Measurements from ENCODE around the gene SHROOM2.
"Not testable (repeated sequence)": the region's sequence is repeated elsewhere in the genome, so short reads cannot be mapped to it uniquely, and the experiment has no call there.

The SHROOM2 gene

GRCh38 chrX:9781941-9782340 lies 4.3 kb upstream of the SHROOM2 start:
- no peak for DNase-seq (ENCODE audit: low spot score)

GRCh38 chrX:9784332-9784731 lies 1.9 kb upstream of the SHROOM2 start:
- DNase-seq (ENCODE audit: low spot score), result no peak

- DNase-seq (ENCODE audit: low spot score), result no peak
Measured at GRCh38 chrX:9785254-9785943, 830 bp upstream of the SHROOM2 start.

GRCh38 chrX:9786798-9787635 lies 788 bp downstream of the SHROOM2 start:
- no peak for DNase-seq (ENCODE audit: low spot score)

- no peak for DNase-seq (ENCODE audit: low spot score)
Measured at GRCh38 chrX:9788911-9789310, 2.7 kb downstream of the SHROOM2 start.

GRCh38 chrX:9789555-9789954 lies 3.3 kb downstream of the SHROOM2 start:
- no peak for DNase-seq (ENCODE audit: low spot score)

GRCh38 chrX:9790866-9791265 lies 4.6 kb downstream of the SHROOM2 start:
- no peak for DNase-seq (ENCODE audit: low spot score)

GRCh38 chrX:9794495-9794894 lies 8.3 kb downstream of the SHROOM2 start:
- no peak for DNase-seq (ENCODE audit: low spot score)

GRCh38 chrX:9797384-9798360 lies 11.4 kb downstream of the SHROOM2 start:
- no peak for DNase-seq (ENCODE audit: low spot score)

- DNase-seq (ENCODE audit: low spot score), result no peak
Measured at GRCh38 chrX:9802737-9803136, 16.5 kb downstream of the SHROOM2 start.

GRCh38 chrX:9804444-9804843 lies 18.2 kb downstream of the SHROOM2 start:
- no peak for DNase-seq (ENCODE audit: low spot score)

GRCh38 chrX:9805956-9806355 lies 19.7 kb downstream of the SHROOM2 start:
- no peak for DNase-seq (ENCODE audit: low spot score)

- no peak for DNase-seq (ENCODE audit: low spot score)
Measured at GRCh38 chrX:9807355-9808182, 21.3 kb downstream of the SHROOM2 start.

- DNase-seq (ENCODE audit: low spot score), result not testable (repeated sequence)
Measured at GRCh38 chrX:9809876-9810275, 23.6 kb downstream of the SHROOM2 start.

- not testable (repeated sequence) for DNase-seq (ENCODE audit: low spot score)
Measured at GRCh38 chrX:9811086-9811485, 24.9 kb downstream of the SHROOM2 start.

GRCh38 chrX:9816084-9816700 lies 30.0 kb downstream of the SHROOM2 start:
- no peak for DNase-seq (ENCODE audit: low spot score)

- DNase-seq (ENCODE audit: low spot score), result no peak
Measured at GRCh38 chrX:9821572-9821971, 35.3 kb downstream of the SHROOM2 start.

GRCh38 chrX:9824554-9824953 lies 38.3 kb downstream of the SHROOM2 start:
- no peak for DNase-seq (ENCODE audit: low spot score)

GRCh38 chrX:9825129-9825790 lies 39.0 kb downstream of the SHROOM2 start:
- no peak for DNase-seq (ENCODE audit: low spot score)

- no peak for DNase-seq (ENCODE audit: low spot score)
Measured at GRCh38 chrX:9825966-9826365, 39.7 kb downstream of the SHROOM2 start.
